ENCODE results near the gene MALT1.

The MALT1 gene

GRCh38 chr18:58653814-58654509, 17.3 kb upstream of the MALT1 start:
- no peak for DNase-seq (ENCODE audit: low read depth)

- DNase-seq (ENCODE audit: low read depth), result no peak
These were observed 16.2 kb upstream of the MALT1 start for GRCh38 chr18:58654896-58655614.

DNA sequence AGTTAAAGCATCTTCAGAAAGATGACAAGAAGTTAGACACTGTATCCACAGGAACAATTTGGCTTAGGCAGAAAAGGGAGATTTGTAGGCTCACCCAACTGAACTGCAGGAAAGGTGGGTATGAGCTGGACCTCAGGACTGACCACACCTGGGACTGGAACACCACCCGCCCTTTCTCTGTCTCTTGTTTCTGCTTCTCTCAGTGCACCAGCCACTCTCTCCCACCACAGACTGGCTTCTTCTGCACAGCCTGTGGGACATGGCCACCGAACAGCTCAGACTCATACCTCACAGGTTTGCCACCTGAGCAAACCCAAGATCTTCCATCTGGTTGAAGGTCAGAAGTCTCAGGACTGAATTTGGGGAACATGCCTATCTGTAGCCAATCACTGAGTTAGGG, 14.2 kb upstream of the MALT1 start:
- no peak for DNase-seq (ENCODE audit: low read depth)

- no peak for DNase-seq (ENCODE audit: low read depth)
These were observed 13.8 kb upstream of the MALT1 start for GRCh38 chr18:58657494-58657893.

- DNase-seq (ENCODE audit: low read depth), result no peak
These were observed 11.6 kb upstream of the MALT1 start for GRCh38 chr18:58659691-58660090.

DNA sequence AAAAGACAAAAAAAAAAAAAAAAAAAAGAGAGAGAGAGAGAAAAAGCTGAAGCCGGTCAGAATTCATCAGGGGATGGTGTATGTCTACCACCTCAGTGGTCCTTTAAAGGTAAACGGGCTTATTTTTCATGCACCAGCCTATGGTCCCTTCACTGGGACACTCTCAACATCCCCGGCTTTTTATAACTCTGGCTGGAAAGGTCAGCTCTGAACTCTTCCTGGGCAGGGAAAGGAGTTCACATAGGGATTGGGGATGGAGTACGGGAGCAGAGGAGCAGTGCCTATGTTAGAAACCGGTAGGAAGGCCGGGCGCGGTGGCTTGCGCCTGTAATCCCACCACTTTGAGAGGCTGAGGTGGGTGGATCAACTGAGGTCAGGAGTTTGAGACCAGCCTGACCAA, 10.3 kb upstream of the MALT1 start:
- no peak for DNase-seq (ENCODE audit: low read depth)

GRCh38 chr18:58661423-58661822, 9.8 kb upstream of the MALT1 start:
- no peak for DNase-seq (ENCODE audit: low read depth)

GRCh38 chr18:58662118-58662517, 9.1 kb upstream of the MALT1 start:
- no peak for DNase-seq (ENCODE audit: low read depth)

- DNase-seq (ENCODE audit: low read depth), result no peak
These were observed 5.1 kb upstream of the MALT1 start for GRCh38 chr18:58666176-58666575.

- no peak for DNase-seq (ENCODE audit: low read depth)
These were observed 3.1 kb upstream of the MALT1 start for GRCh38 chr18:58668211-58668610.

GRCh38 chr18:58668897-58669296, 2.4 kb upstream of the MALT1 start:
- no peak for DNase-seq (ENCODE audit: low read depth)

GRCh38 chr18:58669731-58670378, 1.4 kb upstream of the MALT1 start:
- DNase-seq (ENCODE audit: low read depth), result no peak

GRCh38 chr18:58670404-58671110, 708 bp upstream of the MALT1 start:
- no peak for DNase-seq (ENCODE audit: low read depth)

DNA sequence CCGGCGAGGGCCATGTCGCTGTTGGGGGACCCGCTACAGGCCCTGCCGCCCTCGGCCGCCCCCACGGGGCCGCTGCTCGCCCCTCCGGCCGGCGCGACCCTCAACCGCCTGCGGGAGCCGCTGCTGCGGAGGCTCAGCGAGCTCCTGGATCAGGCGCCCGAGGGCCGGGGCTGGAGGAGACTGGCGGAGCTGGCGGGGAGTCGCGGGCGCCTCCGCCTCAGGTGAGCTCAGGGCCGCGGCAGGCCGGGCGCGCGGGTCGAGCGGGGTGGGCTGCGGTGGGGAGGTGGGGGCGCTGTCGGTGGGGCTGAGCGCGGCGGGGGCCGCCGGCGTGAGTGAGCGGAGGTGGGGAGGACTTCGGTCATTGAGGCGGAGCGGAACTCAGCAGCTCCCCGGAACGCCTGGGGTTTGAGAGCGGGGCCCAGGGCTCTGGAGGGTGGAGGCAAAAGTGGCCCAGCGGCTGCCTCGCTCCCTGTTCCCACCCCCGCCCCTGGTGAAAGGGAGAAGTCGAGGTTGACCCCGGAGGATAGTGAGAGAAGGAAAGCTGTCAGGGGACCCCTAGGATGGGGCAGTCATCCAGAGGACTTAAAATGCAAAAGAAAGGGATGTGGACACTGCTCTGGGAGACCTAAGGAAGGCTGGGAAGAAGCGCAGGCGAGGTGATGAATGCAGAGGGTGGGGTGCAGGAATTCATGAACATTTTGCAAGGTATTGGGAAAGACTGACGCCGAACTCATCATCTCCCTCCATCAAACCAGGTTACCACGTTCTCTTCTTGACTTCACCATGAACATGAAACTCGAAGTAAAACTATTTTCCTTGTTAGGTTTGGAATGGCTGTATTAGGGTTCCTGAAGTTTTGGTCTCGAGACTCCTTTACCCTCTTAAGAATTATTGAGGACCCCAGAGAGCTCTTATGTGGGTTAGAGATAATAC, 633 bp downstream of the MALT1 start:
- DNase-seq (ENCODE audit: low read depth), result peak; percentile 35

DNA sequence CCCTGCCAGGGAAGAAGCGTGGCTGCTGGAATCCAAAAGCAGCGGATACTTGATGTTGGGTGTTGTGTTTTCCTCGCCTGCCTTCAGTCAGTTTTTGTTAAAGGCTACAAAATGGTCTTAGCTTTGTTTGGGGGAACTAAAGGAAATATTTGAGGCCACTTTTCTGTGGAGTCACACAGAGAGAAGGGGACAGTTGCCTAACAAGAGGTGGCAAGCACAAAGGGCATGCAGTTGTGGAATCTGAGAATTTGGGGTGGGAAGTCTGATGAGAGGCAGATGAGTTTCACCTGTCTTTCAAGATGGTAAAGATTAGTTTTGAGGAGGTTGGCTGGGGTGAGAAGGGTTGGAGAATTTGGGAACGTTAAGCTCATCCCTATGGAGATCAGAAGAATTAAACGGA, 2.9 kb downstream of the MALT1 start:
- DNase-seq (ENCODE audit: low read depth), result no peak

GRCh38 chr18:58674863-58675472, 3.7 kb downstream of the MALT1 start:
- DNase-seq (ENCODE audit: low read depth), result no peak

DNA sequence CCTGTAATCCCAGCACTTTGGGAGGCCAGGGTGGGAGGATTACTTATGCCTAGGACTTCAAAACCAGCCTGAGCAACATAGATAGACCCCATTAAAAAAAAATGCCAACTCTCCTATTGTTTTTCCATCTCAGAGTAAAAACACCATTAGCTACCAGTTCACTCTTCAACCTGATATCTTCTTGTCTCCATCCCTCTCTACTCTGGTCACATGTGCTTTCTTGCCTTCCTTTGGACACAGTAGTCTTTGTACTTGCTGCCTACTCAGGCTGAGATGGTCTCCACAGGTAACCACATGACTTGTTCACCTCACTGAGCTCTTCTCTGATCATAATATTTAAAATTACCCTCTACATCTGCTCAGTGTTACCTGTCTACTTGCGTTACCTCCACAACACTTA, 5.0 kb downstream of the MALT1 start:
- DNase-seq (ENCODE audit: low read depth), result no peak

DNA sequence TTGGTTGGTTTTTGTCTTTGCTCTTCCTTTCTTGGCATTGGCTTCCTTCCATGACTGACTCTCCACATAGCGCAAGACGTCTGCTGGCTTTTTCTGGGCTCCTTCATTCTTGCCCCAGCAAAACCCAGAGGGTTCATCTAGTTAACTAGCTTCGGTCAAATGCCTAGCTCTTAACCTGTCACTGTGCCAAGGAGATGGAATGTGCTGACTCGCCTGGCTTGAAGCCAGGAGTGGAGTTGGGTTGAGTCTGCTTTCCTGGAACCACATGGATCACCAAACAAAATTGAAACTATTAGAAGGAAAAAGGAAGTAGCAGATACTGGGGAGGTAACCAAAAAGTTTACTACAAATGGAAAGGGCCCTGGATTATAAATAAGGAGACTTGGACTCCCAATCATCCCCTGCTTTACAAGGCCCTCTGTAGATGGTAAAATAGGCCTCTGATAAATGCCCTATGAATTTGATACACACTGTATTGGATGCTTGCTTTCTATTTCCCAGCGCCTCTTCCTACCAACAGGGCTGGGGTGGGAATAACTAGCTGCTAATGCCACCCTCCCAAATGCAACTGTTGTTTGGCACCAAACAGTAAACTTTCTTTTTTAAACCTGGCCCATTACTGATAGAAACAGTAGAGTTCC, 11.3 kb downstream of the MALT1 start:
- no peak for DNase-seq (ENCODE audit: low read depth)

DNA sequence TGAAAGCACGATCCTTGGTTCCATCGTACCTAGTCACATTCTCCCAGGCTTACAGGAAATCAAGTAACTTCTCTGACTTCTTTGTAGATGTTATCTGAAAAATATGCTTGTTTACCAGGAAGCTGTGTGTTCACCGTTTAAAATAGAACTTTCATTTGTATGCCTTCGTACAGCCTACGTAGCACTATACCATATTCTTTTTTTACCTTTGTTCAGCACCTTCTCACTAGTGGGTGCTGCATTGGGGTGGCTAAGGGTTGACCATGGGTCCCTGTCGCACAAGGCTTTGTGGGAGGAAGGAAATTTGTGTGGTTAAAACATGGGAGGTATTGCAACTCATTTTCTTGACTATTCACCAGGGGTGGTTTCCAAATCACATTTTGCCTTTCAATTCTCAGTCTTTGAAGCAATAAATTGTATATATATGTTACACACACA, 16.6 kb downstream of the MALT1 start:
- peak; percentile 31 for DNase-seq (ENCODE audit: low read depth)

GRCh38 chr18:58690259-58690658, 19.0 kb downstream of the MALT1 start:
- DNase-seq (ENCODE audit: low read depth), result no peak

GRCh38 chr18:58691256-58691655, 20.0 kb downstream of the MALT1 start:
- DNase-seq (ENCODE audit: low read depth), result no peak

All from stimulated activated CD8-positive, alpha-beta memory T cell treated with anti-CD3 and anti-CD28 coated beads, Interleukin-4, amount 100 ng/mL, for 24 hours (primary cell).